ENCODE results near the gene RNU6-8. TPM values are rescaled to one million over a fixed set of nuclear protein-coding genes. Genes with fewer than 3 reads are reported as not detected.

The RNU6-8 gene
- total RNA-seq, 1 experiment from 2014 or later = not detected

Other genes with a start within 250 kb of the RNU6-8 start
- gene ARHGAP5, start 126.0 kb downstream of the RNU6-8 start, total RNA-seq (2021) = 55.9 to 66.9 TPM (median 60.9 TPM) in 3 replicates
- gene RNU6-7, start 1.2 kb downstream of the RNU6-8 start, total RNA-seq (2021) = not detected in 3 replicates
- gene AKAP6, start 126.0 kb upstream of the RNU6-8 start, total RNA-seq (2021) = 0.63 to 1.4 TPM (median 0.85 TPM) in 3 replicates

Measured in WTC11 (cell line).